ENCODE results near the gene MSI2. TPM values are rescaled to one million over a fixed set of nuclear protein-coding genes. Genes with fewer than 3 reads are reported as not detected.

MSI2 gene
- total RNA-seq, 1 donor from 2014 or later: 23.1 TPM

DNA sequence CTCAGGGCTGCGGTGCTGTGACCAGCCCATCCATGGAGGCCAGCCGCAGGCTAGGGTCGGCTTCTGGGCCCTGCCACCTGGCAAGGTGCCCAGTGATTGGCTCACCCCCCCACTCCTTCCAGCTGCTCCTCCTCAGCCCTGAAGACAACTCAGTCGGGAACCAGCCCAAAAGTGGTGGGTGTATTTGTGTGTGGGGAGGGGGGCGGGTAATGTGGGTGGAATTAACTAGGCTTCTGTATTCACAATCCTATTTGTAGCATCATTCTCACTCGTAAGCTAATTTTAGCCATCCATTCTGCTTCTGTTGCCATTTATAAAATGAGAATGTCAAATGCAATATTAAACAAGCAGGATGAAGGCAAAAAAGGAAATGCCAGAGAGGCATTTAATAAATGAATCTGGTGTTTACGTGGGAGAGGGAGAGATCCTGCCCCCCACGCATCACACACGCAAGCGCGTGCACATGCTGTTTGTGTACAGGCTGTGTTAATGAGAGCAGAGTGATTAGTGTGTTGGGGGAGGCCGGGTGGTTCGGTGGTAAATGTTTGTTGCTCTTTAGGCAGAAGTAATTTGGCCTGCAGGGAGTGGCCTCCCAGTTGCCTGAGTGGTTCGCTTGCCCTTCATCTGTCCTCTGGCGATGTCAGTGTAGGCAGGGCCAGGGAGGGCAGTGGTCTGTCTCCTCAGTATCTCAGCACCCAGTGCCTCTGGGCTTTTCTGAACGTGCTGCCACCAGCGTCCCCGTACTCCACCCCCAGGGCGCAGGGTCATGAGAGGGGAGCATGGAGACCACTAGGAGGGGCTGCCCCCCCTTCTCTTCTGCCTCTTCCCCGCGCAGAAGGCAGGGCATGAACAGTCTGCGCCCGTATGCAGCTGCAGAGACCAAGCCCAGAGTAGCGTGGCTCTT lies 348.7 kb downstream of the MSI2 start:
- TF ChIP-seq, protein P1, sequence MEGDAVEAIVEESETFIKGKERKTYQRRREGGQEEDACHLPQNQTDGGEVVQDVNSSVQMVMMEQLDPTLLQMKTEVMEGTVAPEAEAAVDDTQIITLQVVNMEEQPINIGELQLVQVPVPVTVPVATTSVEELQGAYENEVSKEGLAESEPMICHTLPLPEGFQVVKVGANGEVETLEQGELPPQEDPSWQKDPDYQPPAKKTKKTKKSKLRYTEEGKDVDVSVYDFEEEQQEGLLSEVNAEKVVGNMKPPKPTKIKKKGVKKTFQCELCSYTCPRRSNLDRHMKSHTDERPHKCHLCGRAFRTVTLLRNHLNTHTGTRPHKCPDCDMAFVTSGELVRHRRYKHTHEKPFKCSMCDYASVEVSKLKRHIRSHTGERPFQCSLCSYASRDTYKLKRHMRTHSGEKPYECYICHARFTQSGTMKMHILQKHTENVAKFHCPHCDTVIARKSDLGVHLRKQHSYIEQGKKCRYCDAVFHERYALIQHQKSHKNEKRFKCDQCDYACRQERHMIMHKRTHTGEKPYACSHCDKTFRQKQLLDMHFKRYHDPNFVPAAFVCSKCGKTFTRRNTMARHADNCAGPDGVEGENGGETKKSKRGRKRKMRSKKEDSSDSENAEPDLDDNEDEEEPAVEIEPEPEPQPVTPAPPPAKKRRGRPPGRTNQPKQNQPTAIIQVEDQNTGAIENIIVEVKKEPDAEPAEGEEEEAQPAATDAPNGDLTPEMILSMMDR (IDR thresholded peaks at IDR 0.05): no peak
- H3K27ac Mint-ChIP-seq (ENCODE audit: unreplicated experiment): peak overlapping the region; percentile 9
- no peaks in the 10 kb centered on the region for H3K27me3 Mint-ChIP-seq (ENCODE audit: low read depth)
- no peaks in the 10 kb centered on the region for H3K36me3 Mint-ChIP-seq (ENCODE audit: low read depth)
- DNase-seq (ENCODE audit: low spot score): peak; percentile 66
- peaks cover 17% of the 10 kb centered on the region for H3K4me1 Mint-ChIP-seq (ENCODE audit: low read depth)
- H3K9me3 Mint-ChIP-seq (ENCODE audit: low read depth): no peaks in the 10 kb centered on the region
- no peak overlapping the region for H3K4me3 Mint-ChIP-seq (ENCODE audit: unreplicated experiment)

- no peaks in the 10 kb centered on the region for H3K36me3 Mint-ChIP-seq (ENCODE audit: low read depth)
- no peak overlapping the region for H3K4me3 Mint-ChIP-seq (ENCODE audit: unreplicated experiment)
- TF ChIP-seq, protein P1 (IDR thresholded peaks at IDR 0.05): no peak
- H3K27me3 Mint-ChIP-seq (ENCODE audit: low read depth): no peaks in the 10 kb centered on the region
- H3K4me1 Mint-ChIP-seq (ENCODE audit: low read depth): peaks cover 17% of the 10 kb centered on the region
- peak; percentile 41 for DNase-seq (ENCODE audit: low spot score)
- no peak overlapping the region for H3K27ac Mint-ChIP-seq (ENCODE audit: unreplicated experiment)
- no peaks in the 10 kb centered on the region for H3K9me3 Mint-ChIP-seq (ENCODE audit: low read depth)
These were observed 349.4 kb downstream of the MSI2 start for GRCh38 chr17:57605675-57606105.

DNA sequence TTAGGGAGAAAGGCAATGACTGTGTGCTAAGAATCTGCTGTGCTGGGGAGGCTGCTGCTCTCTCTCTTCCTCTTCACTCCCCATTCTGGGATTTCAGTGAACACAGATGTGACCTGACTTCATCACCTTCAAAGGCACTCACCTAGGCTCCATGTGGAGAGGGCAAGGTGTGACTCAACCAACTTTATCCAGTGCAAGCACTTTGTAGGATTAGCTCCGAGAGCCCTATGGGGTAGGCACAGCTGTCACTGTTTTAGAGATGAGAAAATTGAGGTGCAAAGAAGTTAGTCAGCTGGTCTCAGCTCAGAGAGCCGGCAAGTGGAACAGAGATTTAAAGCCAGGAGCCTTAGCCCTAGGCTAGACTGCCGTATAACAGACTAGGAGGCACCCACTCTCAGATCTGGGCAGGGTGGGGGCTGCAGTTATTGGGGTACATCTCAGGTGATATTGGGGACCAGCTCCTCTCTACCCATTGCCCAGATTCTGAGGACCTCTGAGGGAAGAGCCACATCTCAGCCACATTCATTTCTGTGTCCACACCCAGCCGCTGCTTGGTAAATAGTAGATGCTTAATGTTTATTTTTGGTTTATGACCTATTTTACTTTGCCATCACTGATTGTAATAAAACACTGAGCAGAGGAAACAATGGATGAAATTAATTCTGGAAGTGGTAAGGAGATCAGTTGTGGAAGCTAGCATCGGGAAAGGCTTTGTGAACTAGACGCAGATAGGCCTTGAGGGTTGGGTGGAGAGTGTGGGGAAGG lies 350.0 kb downstream of the MSI2 start:
- Mint-ChIP-seq H3K36me3 (ENCODE audit: low read depth) (no peaks in the 10 kb centered on the region), H3K9me3 (ENCODE audit: low read depth) (no peaks in the 10 kb centered on the region), H3K4me3 (ENCODE audit: unreplicated experiment) (no peak overlapping the region), H3K4me1 (ENCODE audit: low read depth) (peaks cover 17% of the 10 kb centered on the region), H3K27me3 (ENCODE audit: low read depth) (no peaks in the 10 kb centered on the region), H3K27ac (ENCODE audit: unreplicated experiment) (no peak overlapping the region)
- TF ChIP-seq, protein P1 (IDR thresholded peaks at IDR 0.05): no peak
- DNase-seq (ENCODE audit: low spot score): peak; percentile 30

DNA sequence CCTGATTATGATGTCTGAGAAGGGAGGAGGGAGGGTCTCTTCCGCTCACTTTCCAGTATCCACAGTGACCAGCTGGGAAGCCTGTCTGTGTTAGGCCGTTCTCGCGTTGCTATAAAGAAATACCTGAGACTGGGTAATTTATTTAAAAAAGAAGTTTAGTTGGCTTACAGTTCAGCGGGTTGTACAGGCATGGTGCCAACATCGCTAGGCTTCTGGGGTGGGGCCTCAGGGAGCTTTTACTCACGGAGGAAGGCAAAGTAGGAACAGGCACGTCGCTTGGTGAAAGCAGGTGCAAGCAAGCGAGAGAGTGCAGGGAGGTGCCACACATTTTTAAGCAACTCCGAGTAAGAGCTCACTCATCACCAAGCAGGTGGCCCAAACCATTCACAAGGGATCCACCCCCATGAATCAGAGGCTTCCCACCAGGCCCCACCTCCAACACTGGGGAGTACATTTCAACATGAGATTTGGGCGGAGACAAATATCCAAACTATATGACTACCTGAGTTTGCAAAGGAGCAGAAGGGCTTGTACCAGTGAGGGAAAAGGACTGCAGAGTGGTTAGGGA lies 351.3 kb downstream of the MSI2 start:
- H3K36me3 Mint-ChIP-seq (ENCODE audit: low read depth): no peaks in the 10 kb centered on the region
- H3K4me1 Mint-ChIP-seq (ENCODE audit: low read depth): peaks cover 17% of the 10 kb centered on the region
- no peak overlapping the region for H3K4me3 Mint-ChIP-seq (ENCODE audit: unreplicated experiment)
- peak; percentile 22 for DNase-seq (ENCODE audit: low spot score)
- no peaks in the 10 kb centered on the region for H3K27me3 Mint-ChIP-seq (ENCODE audit: low read depth)
- no peaks in the 10 kb centered on the region for H3K9me3 Mint-ChIP-seq (ENCODE audit: low read depth)
- TF ChIP-seq, protein P1 (IDR thresholded peaks at IDR 0.05): no peak
- no peak overlapping the region for H3K27ac Mint-ChIP-seq (ENCODE audit: unreplicated experiment)

Data from chondrocyte (in vitro differentiated cells).